Lung (tissue), 12 donors: ENCODE results near the gene ADAMTS4. TPM values are rescaled to one million over a fixed set of nuclear protein-coding genes. Genes with fewer than 3 reads are reported as not detected.

Experiments
- ATAC-seq: fragments of 200-7000 bp; cut with Tn5 transposase; one replicate; pipeline ENCODE4 v1.9.1; 2020; ENCODE audit warnings: moderate number of reproducible peaks; ENCODE audit not compliant: insufficient read depth, low FRiP score
- DNase-seq, 3 donors: peaks; one replicate each; pipeline ENCODE4 v3.0.0-alpha.2; 2013 to 2017
- H3K27ac ChIP-seq, 2 donors: one replicate each; pipeline ENCODE4 v1.5.1; 2013; ENCODE audit warnings: mild to moderate bottlenecking in 2 of 2, moderate library complexity in 2 of 2, control low read depth in 1 of 2, inconsistent platforms in 1 of 2, low read depth in 1 of 2, low read length in 1 of 2
- H3K27me3 ChIP-seq, 3 donors: one replicate each; pipeline ENCODE4 v1.5.1; 2013; ENCODE audit warnings: low read length in 2 of 3; ENCODE audit not compliant: control insufficient read depth in 3 of 3, insufficient read depth in 3 of 3
- H3K36me3 ChIP-seq, 4 donors: one replicate each; pipeline ENCODE4 v1.5.1; 2013; ENCODE audit warnings: low read length in 4 of 4, mild to moderate bottlenecking in 1 of 4, moderate library complexity in 1 of 4; ENCODE audit not compliant: control insufficient read depth in 4 of 4, insufficient read depth in 4 of 4
- H3K4me1 ChIP-seq, 5 donors: one replicate each; pipeline ENCODE4 v1.5.1; 2013; ENCODE audit warnings: low read length in 5 of 5, mild to moderate bottlenecking in 2 of 5, moderate library complexity in 1 of 5; ENCODE audit not compliant: control insufficient read depth in 5 of 5, insufficient read depth in 5 of 5
- H3K4me3 ChIP-seq: one replicate; pipeline ENCODE4 v1.5.1; 2013; ENCODE audit warnings: mild to moderate bottlenecking, control low read depth, moderate library complexity
- H3K9ac ChIP-seq, 2 donors: one replicate each; pipeline ENCODE4 v1.5.1; 2013; ENCODE audit warnings: low read length in 2 of 2, control low read depth in 1 of 2; ENCODE audit not compliant: insufficient read depth in 1 of 2
- H3K9me3 ChIP-seq, 4 donors: one replicate each; pipeline ENCODE4 v1.5.1; 2013; ENCODE audit warnings: low read length in 3 of 4, mild to moderate bottlenecking in 1 of 4, moderate library complexity in 1 of 4; ENCODE audit not compliant: control insufficient read depth in 4 of 4, insufficient read depth in 3 of 4
- WGBS, 2 donors: extraction: QIAGEN DNeasy Blood & Tissue Kit; methylation state at CpG; one replicate each; pipeline ENCODE4 v1.1.7; 2013; 5-methylcytosine and 5-hydroxymethylcytosine counted together
- polyA plus RNA-seq, 2 donors: library from polyadenylated mRNA; stranded (reverse); fragments of 200-250 nt; gene quantifications; one replicate each; pipeline ENCODE4 v1.2.1, GENCODE V29; 2013
- total RNA-seq, 2 donors: library from RNA; depleted of rRNA in 1 of 2; stranded (reverse); fragments of >200 nt in 1 of 2; gene quantifications; one replicate each; pipeline ENCODE4 v1.2.1, GENCODE V29; 2014 to 2021
- TF ChIP-seq, protein P1 (sequence below): IDR thresholded peaks from 2 replicates; pipeline ENCODE4 v1.5.1; 2012; ENCODE audit warnings: mild to moderate bottlenecking; ENCODE audit errors: control extremely low read depth, extremely low read depth
- donor health status: control.
- donor health status: control.
- donor health status: Bipolar disorder and iron deficiency.
- donor health status: healthy.
- donor health status: DM: yes; HTN: yes; CAD: no.

Gene ADAMTS4
- total and polyA plus RNA-seq, 4 donors, result 2.3 to 22.3 (median 13.0) TPM

DNA sequence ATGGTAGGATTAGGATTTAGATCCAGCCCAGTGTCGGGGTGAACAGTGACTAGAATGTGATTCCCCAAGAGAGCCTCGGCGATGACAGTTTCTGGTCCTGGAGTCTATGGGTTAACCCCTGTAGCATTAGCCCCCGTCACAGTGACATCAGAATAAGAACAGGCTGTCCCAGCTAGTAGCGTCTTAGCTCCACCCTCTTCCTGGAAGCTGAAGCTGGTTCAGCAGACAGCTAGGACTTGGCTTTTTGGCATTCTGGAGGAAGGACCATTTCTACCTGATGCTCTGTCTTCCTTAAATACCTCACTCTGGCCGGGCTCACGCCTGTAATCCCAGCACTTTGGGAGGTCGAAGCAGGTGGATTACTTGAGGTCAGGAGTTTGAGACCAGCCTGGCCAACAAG lies 8.3 kb upstream of the ADAMTS4 start:
- H3K36me3 ChIP-seq, result peaks cover 21 to 61% (median 44%) of the 10 kb centered on the region in 4 donors
- H3K27me3 ChIP-seq, result no peaks in the 10 kb centered on the region
- no peaks in the 10 kb centered on the region for H3K9me3 ChIP-seq
- H3K9ac ChIP-seq, result no peak overlapping the region
- H3K4me1 ChIP-seq, result peaks cover 4 to 15% (median 9%) of the 10 kb centered on the region in 5 donors
- TF ChIP-seq, protein P1, sequence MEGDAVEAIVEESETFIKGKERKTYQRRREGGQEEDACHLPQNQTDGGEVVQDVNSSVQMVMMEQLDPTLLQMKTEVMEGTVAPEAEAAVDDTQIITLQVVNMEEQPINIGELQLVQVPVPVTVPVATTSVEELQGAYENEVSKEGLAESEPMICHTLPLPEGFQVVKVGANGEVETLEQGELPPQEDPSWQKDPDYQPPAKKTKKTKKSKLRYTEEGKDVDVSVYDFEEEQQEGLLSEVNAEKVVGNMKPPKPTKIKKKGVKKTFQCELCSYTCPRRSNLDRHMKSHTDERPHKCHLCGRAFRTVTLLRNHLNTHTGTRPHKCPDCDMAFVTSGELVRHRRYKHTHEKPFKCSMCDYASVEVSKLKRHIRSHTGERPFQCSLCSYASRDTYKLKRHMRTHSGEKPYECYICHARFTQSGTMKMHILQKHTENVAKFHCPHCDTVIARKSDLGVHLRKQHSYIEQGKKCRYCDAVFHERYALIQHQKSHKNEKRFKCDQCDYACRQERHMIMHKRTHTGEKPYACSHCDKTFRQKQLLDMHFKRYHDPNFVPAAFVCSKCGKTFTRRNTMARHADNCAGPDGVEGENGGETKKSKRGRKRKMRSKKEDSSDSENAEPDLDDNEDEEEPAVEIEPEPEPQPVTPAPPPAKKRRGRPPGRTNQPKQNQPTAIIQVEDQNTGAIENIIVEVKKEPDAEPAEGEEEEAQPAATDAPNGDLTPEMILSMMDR, result no peak
- peak overlapping the region in 1 of 2 donors; percentile 47 for H3K27ac ChIP-seq
- H3K4me3 ChIP-seq, result no peak overlapping the region
- 73 to 79% methylated on average over 8 of the region's 8 CpGs for WGBS, 2 donors
- no peak for ATAC-seq
- peak in 1 of 3 donors; percentile 49 for DNase-seq

DNA sequence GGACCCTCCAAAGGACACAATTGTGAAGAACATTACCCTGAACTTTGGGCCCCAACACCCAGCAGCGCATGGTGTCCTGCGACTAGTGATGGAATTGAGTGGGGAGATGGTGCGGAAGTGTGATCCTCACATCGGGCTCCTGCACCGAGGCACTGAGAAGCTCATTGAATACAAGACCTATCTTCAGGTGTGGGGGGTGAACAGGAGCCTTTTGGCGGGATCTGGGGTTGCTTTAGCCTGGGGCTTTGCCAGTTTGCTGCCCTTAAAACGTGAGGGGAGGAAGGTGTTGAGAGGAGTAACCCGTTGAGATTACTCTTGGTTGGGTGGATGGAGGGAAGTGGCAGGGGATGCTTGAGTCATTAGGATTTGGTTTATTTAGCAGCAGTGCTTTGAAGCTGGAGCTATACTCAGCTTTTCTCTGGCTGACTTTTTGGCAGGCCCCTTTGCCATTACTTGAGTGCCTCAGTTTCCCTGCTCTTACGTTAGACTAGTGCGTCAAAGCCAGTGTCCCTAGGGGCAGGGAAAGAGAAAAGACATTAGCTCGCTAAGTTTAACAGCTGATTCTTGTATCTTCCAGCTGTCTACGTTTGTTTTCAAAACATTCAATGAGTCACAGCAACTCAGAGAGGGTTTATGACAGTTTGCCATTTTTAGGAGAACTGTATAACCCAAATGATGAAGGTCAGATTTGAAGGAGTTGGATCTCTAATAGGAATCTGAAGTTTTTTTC lies 7.7 kb upstream of the ADAMTS4 start:
- peak in 1 of 3 donors; percentile 53 for DNase-seq

DNA sequence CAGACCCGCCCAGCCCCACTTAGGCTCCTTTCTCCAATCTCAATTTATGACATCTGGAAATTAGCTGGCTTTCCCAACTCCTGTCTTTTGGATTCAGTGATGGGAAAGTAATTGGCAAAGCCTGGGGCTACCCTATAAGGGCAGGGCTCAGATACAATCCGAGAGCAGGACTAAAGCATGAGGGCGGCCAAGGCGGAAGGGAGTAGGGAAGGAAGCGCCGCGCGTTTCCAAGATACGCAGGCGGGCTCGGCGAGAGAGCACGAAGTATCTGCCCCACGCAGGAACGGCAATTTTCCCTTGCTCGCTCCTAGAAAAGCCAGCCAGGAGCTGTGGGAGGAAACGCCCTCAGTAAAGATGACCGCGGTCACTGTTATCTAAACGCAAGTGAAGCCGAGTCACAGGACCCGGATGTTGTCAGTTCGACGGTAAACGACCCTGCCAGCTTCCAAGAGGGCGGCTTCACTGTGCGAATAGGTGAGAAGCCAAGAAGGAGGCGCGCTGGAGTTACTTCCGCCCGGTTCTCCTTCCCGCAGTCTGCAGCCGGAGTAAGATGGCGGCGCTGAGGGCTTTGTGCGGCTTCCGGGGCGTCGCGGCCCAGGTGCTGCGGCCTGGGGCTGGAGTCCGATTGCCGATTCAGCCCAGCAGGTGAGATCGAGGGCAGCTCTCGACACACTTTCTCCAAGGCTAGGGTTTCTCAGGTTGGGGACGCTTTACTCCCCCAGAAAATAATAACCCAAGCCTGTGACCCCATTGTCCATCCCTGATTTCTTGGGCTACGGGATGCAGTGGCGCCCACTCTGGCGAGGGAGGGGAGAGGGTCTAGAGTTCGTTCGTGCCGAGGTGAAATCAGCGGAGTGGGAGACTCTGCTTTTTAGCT lies 3.2 kb upstream of the ADAMTS4 start, which contains the start of gene NDUFS2:
Gene NDUFS2 (plus strand): TSS at position 532 of the 877 bp plus-strand sequence. CDS start 19 bp downstream, at position 551.
- H3K27me3 ChIP-seq, result no peaks in the 10 kb centered on the region
- H3K4me3 ChIP-seq, result peak within 1 kb of the TSS; percentile 84
- peaks cover 3 to 22% (median 14%) of the 10 kb centered on the region in 4 donors for H3K36me3 ChIP-seq
- H3K27ac ChIP-seq, result peak within 1 kb of the TSS; percentile 94 to 99
- H3K9me3 ChIP-seq, result no peaks in the 10 kb centered on the region
- TF ChIP-seq, protein P1, result no peak
- H3K9ac ChIP-seq, result peak within 1 kb of the TSS; percentile 78 to 89
- H3K4me1 ChIP-seq, result peaks cover 9 to 62% (median 40%) of the 10 kb centered on the region in 5 donors
- ATAC-seq, result peak; percentile 90
- DNase-seq, result peak; percentile 99 to 100 (median 100)
- 2% methylated on average over 52 to 53 of the region's 53 CpGs for WGBS, 2 donors

More for the DNA sequence above, 7.7 kb upstream of the ADAMTS4 start:
- Histone ChIP-seq H3K9me3 (no peaks in the 10 kb centered on the region), H3K27me3 (no peaks in the 10 kb centered on the region), H3K36me3 (peaks cover 15 to 57% (median 40%) of the 10 kb centered on the region in 4 donors), H3K4me1 (peaks cover 5 to 19% (median 9%) of the 10 kb centered on the region in 5 donors), H3K27ac (peak overlapping the region; percentile 47 to 75), H3K4me3 (no peak overlapping the region), H3K9ac (no peak overlapping the region)
- no peak for ATAC-seq
- WGBS, 2 donors, result 85 to 90% methylated on average over 12 of the region's 12 CpGs
- TF ChIP-seq, protein P1, result no peak
